ENCODE measurements around the gene TBC1D8. TPM values are rescaled to one million over a fixed set of nuclear protein-coding genes. Genes with fewer than 3 reads are reported as not detected.

The TBC1D8 gene
- total RNA-seq, 1 donor from 2014 or later = 3.9 TPM

DNA sequence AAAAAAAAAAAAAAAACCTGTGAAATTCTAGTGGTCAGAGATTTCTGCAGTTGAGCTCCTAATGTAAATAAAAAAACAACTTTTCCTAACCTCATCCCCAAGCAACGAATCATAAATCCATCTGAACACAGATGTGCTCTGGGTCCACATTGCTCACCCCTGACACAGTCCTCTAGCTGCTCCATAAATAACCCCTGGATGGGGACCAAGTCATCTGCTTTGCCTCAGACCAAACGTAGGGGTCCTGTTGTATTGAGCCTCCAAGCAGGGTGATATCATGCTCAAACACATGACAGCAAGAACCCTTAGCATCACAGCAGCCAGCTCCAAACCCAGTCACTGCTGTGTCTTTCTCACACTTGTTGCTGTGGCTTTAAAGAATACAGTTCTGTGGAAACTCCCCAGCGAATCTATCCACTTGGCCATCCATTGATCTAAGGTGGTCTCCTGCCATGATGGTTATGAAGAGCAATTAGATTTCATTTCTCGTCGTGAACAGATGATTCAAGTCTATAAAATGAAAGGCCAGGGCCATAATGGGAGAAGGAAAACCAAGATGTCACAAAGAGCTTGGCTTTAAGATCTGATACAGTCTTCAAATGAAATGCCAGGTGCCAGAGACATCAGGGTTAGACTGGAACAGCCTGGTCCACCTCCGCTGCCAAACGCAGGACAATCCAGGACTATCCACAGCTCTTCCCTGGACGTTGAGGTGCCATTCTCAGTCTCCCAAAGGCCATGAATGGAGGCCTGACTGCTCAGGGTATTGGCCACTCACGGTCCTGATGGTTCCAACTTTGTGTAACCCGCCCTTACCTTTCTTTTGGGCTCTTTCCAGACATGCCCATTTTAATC, 39.0 kb downstream of the TBC1D8 start:
- H3K4me2 ChIP-seq = no peak overlapping the region

GRCh38 chr2:101111262-101111838, 39.8 kb downstream of the TBC1D8 start:
- no peaks in the 10 kb centered on the region for H3K36me3 ChIP-seq
- no peak overlapping the region for H3K27ac ChIP-seq
- no peak for DNase-seq (ENCODE audit: low spot score)
- no peak overlapping the region for H3K4me3 ChIP-seq
- no peaks in the 10 kb centered on the region for H3K27me3 ChIP-seq
- H3K4me2 ChIP-seq = no peak overlapping the region
- H2AFZ ChIP-seq (replicated peaks) = no peak overlapping the region
- Mint-ChIP-seq H3K27ac (no peak overlapping the region), H3K27me3 (ENCODE audit: insufficient read depth, low read depth) (peaks cover 2% of the 10 kb centered on the region), H3K36me3 (no peaks in the 10 kb centered on the region), H3K9me3 (no peaks in the 10 kb centered on the region), H3K4me3 (no peak overlapping the region), H3K4me1 (peaks cover 25% of the 10 kb centered on the region)
- H3K9ac ChIP-seq = no peak overlapping the region
- H3K9me3 ChIP-seq (ENCODE audit: low read depth) = no peaks in the 10 kb centered on the region
- TF ChIP-seq, protein P1, sequence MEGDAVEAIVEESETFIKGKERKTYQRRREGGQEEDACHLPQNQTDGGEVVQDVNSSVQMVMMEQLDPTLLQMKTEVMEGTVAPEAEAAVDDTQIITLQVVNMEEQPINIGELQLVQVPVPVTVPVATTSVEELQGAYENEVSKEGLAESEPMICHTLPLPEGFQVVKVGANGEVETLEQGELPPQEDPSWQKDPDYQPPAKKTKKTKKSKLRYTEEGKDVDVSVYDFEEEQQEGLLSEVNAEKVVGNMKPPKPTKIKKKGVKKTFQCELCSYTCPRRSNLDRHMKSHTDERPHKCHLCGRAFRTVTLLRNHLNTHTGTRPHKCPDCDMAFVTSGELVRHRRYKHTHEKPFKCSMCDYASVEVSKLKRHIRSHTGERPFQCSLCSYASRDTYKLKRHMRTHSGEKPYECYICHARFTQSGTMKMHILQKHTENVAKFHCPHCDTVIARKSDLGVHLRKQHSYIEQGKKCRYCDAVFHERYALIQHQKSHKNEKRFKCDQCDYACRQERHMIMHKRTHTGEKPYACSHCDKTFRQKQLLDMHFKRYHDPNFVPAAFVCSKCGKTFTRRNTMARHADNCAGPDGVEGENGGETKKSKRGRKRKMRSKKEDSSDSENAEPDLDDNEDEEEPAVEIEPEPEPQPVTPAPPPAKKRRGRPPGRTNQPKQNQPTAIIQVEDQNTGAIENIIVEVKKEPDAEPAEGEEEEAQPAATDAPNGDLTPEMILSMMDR (IDR thresholded peaks at IDR 0.05) = no peak
- no peak for TF ChIP-seq EZH2phosphoT487 (IDR thresholded peaks at IDR 0.05)
- TF ChIP-seq EZH2 (IDR thresholded peaks at IDR 0.05) = no peak
- H3K79me2 ChIP-seq (ENCODE audit: low read depth) = no peaks in the 10 kb centered on the region
- no peaks in the 10 kb centered on the region for H3F3A ChIP-seq (ENCODE audit: low read depth)
- H4K20me1 ChIP-seq (ENCODE audit: low read depth) = no peaks in the 10 kb centered on the region
- H3K4me1 ChIP-seq = peaks cover 9% of the 10 kb centered on the region

More for the DNA sequence above, 39.0 kb downstream of the TBC1D8 start:
- Histone ChIP-seq H3K9me3 (ENCODE audit: low read depth) (no peaks in the 10 kb centered on the region), H3K36me3 (no peaks in the 10 kb centered on the region), H3K4me3 (no peak overlapping the region), H3K27ac (no peak overlapping the region), H3K4me1 (peaks cover 9% of the 10 kb centered on the region), H3F3A (ENCODE audit: low read depth) (no peaks in the 10 kb centered on the region), H3K9ac (no peak overlapping the region), H3K79me2 (ENCODE audit: low read depth) (no peaks in the 10 kb centered on the region), H2AFZ (replicated peaks) (no peak overlapping the region), H4K20me1 (ENCODE audit: low read depth) (no peaks in the 10 kb centered on the region), H3K27me3 (no peaks in the 10 kb centered on the region)
- no peaks in the 10 kb centered on the region for H3K36me3 Mint-ChIP-seq
- H3K4me1 Mint-ChIP-seq = peaks cover 25% of the 10 kb centered on the region
- DNase-seq (ENCODE audit: low spot score) = no peak
- H3K4me3 Mint-ChIP-seq = no peak overlapping the region
- H3K9me3 Mint-ChIP-seq = no peaks in the 10 kb centered on the region
- TF ChIP-seq EZH2 (IDR thresholded peaks at IDR 0.05) = no peak
- TF ChIP-seq, protein P1 (IDR thresholded peaks at IDR 0.05) = no peak
- no peak for TF ChIP-seq EZH2phosphoT487 (IDR thresholded peaks at IDR 0.05)
- peaks cover 2% of the 10 kb centered on the region for H3K27me3 Mint-ChIP-seq (ENCODE audit: insufficient read depth, low read depth)
- H3K27ac Mint-ChIP-seq = no peak overlapping the region

DNA sequence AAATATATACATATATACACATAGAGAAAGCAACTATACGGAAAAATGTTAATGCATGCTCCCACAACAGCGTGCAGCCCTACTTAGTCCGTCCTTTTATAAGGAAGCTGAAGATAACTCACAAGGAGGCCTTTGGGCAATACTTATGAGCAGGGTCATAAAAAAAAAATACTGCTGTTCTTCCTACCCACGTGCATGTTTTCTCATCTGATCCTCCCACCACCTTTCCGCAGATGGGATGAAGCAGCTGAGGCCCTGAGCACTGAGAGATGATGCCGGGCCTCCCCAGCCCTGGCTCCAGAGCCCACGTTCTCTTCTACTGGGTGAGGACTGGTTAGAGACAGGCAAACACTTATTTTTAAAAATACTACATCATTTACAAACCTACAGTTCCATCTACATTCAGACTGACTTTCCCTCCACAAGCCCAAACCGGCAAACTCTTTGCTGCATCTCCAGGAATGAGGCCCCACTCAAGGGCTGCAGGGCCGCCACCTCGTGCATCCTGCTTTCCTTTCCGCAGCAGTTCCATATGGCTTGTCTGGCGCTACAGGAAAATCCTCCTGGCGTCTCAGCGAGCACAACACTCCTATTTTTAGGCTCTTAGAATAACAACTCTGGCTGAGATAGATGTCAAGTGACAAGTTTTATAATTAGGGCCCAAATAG, 41.6 kb downstream of the TBC1D8 start:
- H3K9me3 Mint-ChIP-seq = no peaks in the 10 kb centered on the region
- H2AFZ ChIP-seq (replicated peaks) = no peak overlapping the region
- TF ChIP-seq EZH2phosphoT487 (IDR thresholded peaks at IDR 0.05) (no peak), EZH2 (IDR thresholded peaks at IDR 0.05) (no peak)
- TF ChIP-seq, protein P1 (IDR thresholded peaks at IDR 0.05) = no peak
- peaks cover 20% of the 10 kb centered on the region for H3K4me1 Mint-ChIP-seq
- no peak overlapping the region for H3K9ac ChIP-seq
- H4K20me1 ChIP-seq (ENCODE audit: low read depth) = no peaks in the 10 kb centered on the region
- no peaks in the 10 kb centered on the region for H3K36me3 Mint-ChIP-seq
- no peak overlapping the region for H3K27ac ChIP-seq
- no peak overlapping the region for H3K4me2 ChIP-seq
- no peaks in the 10 kb centered on the region for H3F3A ChIP-seq (ENCODE audit: low read depth)
- H3K4me1 ChIP-seq = peaks cover 9% of the 10 kb centered on the region
- H3K9me3 ChIP-seq (ENCODE audit: low read depth) = no peaks in the 10 kb centered on the region
- H3K36me3 ChIP-seq = no peaks in the 10 kb centered on the region
- H3K4me3 ChIP-seq = no peak overlapping the region
- DNase-seq (ENCODE audit: low spot score) = no peak
- H3K27me3 Mint-ChIP-seq (ENCODE audit: insufficient read depth, low read depth) = peaks cover 2% of the 10 kb centered on the region
- no peaks in the 10 kb centered on the region for H3K79me2 ChIP-seq (ENCODE audit: low read depth)
- H3K4me3 Mint-ChIP-seq = no peak overlapping the region
- H3K27ac Mint-ChIP-seq = no peak overlapping the region
- H3K27me3 ChIP-seq = no peaks in the 10 kb centered on the region

Data from neural progenitor cell (in vitro differentiated cells).